DOHH2 (cell line): ENCODE data around the gene ROBO1.

Experiments used
- H3F3A ChIP-seq: fragments of 200-600 bp; sonication (generic), shearing (Covaris generic); 2 replicates; pipeline ENCODE4 v1.6.0; 2016; ENCODE audit warnings: antibody characterized with exemption, mild to moderate bottlenecking; ENCODE audit not compliant: control insufficient read depth, insufficient read depth
- H3K27ac ChIP-seq: fragments of 200-600 bp; sonication (generic); 2 replicates; pipeline ENCODE4 v1.5.1; 2014; ENCODE audit warnings: low read depth, mild to moderate bottlenecking, low read length, moderate library complexity
- H3K27me3 ChIP-seq: fragments of 200-600 bp; sonication (generic); 2 replicates; pipeline ENCODE4 v1.6.1; 2014; ENCODE audit warnings: mild to moderate bottlenecking, low read length, mixed read lengths; ENCODE audit not compliant: control insufficient read depth
- H3K36me3 ChIP-seq: fragments of 200-600 bp; sonication (generic); 2 replicates; pipeline ENCODE4 v1.6.1; 2014; ENCODE audit warnings: mild to moderate bottlenecking, low read length, moderate library complexity, mixed read lengths; ENCODE audit not compliant: control insufficient read depth
- H3K4me1 ChIP-seq: fragments of 200-600 bp; sonication (generic); 2 replicates; pipeline ENCODE4 v1.6.1; 2014; ENCODE audit warnings: mild to moderate bottlenecking, low read length, mixed read lengths; ENCODE audit not compliant: control insufficient read depth
- H3K4me2 ChIP-seq: fragments of 200-600 bp; sonication (generic); 2 replicates; pipeline ENCODE4 v1.6.0; 2014; ENCODE audit warnings: mild to moderate bottlenecking, low read length, moderate library complexity
- H3K4me3 ChIP-seq: fragments of 200-600 bp; sonication (generic); 2 replicates; pipeline ENCODE4 v1.5.1; 2014; ENCODE audit warnings: mild to moderate bottlenecking, low read length, mixed read lengths
- H3K79me2 ChIP-seq: fragments of 200-600 bp; sonication (generic); 2 replicates; pipeline ENCODE4 v1.6.1; 2014; ENCODE audit warnings: mild to moderate bottlenecking, low read length, mixed read lengths; ENCODE audit not compliant: control insufficient read depth
- H3K9me2 ChIP-seq: fragments of 200-600 bp; sonication (generic); replicated peaks from 2 replicates; pipeline ENCODE4 v1.6.1; 2014; ENCODE audit warnings: mild to moderate bottlenecking, low read length, mixed read lengths; ENCODE audit not compliant: control insufficient read depth
- H3K9me3 ChIP-seq: fragments of 200-600 bp; sonication (generic); 2 replicates; pipeline ENCODE4 v1.6.1; 2014; ENCODE audit warnings: antibody characterized with exemption, low read length, mixed read lengths; ENCODE audit not compliant: control insufficient read depth, insufficient read depth
- H4K20me1 ChIP-seq: fragments of 200-600 bp; sonication (generic); 2 replicates; pipeline ENCODE4 v1.6.0; 2014; ENCODE audit warnings: low read depth, mild to moderate bottlenecking, antibody characterized with exemption, low read length, moderate library complexity; ENCODE audit not compliant: control insufficient read depth, insufficient read depth
- EZH2phosphoT487 ChIP-seq: fragments of 200-600 bp; sonication (generic); IDR thresholded peaks from 2 replicates; pipeline ENCODE4 v1.6.1; 2017; ENCODE audit warnings: borderline replicate concordance, mild to moderate bottlenecking, antibody characterized with exemption, low read length, moderate library complexity, mixed read lengths
- TF ChIP-seq, protein P1 (sequence below): fragments of 200-600 bp; sonication (generic); IDR thresholded peaks from one replicate; pipeline ENCODE4 v1.5.1; 2014; ENCODE audit warnings: antibody characterized with exemption, mild to moderate bottlenecking, low read depth, low read length; ENCODE audit not compliant: poor library complexity, severe bottlenecking

ROBO1 gene

DNA sequence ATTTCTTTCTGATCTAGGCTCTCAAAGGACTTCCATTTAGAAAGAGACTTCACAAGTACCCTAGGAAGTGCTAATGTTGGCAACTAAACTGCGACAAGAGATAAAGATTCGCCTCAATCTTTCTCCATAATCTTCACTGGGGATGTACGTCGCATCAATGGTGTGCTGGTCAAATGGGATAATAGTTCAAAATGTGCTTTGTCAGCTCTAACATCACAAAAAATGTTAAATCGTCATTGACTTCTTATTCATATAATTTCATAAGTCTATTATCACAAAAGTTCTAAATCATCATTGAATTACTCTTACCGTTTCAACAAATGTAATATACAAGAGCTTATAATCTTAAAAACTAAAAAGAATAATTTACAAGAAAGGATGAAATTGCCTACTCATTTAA is 727.7 kb downstream of the ROBO1 start:
- no peaks in the 10 kb centered on the region for H4K20me1 ChIP-seq
- no peaks in the 10 kb centered on the region for H3K27me3 ChIP-seq
- no peaks in the 10 kb centered on the region for H3K4me1 ChIP-seq
- H3K4me2 ChIP-seq = no peak overlapping the region
- no peaks in the 10 kb centered on the region for H3F3A ChIP-seq
- no peaks in the 10 kb centered on the region for H3K9me2 ChIP-seq
- H3K9me3 ChIP-seq = no peaks in the 10 kb centered on the region
- H3K4me3 ChIP-seq = no peak overlapping the region
- H3K36me3 ChIP-seq = no peaks in the 10 kb centered on the region
- no peak overlapping the region for H3K27ac ChIP-seq
- no peaks in the 10 kb centered on the region for H3K79me2 ChIP-seq
- TF ChIP-seq, protein P1, sequence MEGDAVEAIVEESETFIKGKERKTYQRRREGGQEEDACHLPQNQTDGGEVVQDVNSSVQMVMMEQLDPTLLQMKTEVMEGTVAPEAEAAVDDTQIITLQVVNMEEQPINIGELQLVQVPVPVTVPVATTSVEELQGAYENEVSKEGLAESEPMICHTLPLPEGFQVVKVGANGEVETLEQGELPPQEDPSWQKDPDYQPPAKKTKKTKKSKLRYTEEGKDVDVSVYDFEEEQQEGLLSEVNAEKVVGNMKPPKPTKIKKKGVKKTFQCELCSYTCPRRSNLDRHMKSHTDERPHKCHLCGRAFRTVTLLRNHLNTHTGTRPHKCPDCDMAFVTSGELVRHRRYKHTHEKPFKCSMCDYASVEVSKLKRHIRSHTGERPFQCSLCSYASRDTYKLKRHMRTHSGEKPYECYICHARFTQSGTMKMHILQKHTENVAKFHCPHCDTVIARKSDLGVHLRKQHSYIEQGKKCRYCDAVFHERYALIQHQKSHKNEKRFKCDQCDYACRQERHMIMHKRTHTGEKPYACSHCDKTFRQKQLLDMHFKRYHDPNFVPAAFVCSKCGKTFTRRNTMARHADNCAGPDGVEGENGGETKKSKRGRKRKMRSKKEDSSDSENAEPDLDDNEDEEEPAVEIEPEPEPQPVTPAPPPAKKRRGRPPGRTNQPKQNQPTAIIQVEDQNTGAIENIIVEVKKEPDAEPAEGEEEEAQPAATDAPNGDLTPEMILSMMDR = no peak
- no peak for TF ChIP-seq EZH2phosphoT487

DNA sequence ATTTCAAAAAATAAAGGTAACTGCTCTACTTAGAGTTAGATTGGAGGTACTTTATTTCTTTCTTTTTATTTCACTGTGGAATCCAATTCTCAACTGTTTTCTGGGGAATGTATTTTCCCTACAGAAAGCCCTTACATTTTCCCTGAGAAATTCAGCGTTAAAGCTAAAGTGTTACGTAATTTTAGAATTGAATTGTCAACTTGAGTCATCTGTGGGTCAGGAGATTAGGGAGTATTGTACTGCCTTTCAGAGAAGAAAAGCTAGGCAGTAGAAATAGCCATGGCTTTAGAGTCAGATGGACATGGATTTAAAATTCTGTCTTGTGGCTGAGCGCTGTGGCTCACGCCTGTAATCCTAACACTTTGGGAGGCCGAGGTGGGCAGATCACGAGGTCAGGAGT is 728.6 kb downstream of the ROBO1 start:
- no peaks in the 10 kb centered on the region for H3K79me2 ChIP-seq
- H3K4me3 ChIP-seq = no peak overlapping the region
- no peaks in the 10 kb centered on the region for H3K4me1 ChIP-seq
- H3K27me3 ChIP-seq = no peaks in the 10 kb centered on the region
- H3K4me2 ChIP-seq = no peak overlapping the region
- no peaks in the 10 kb centered on the region for H3K9me2 ChIP-seq
- no peaks in the 10 kb centered on the region for H3F3A ChIP-seq
- H4K20me1 ChIP-seq = no peaks in the 10 kb centered on the region
- H3K36me3 ChIP-seq = no peaks in the 10 kb centered on the region
- no peaks in the 10 kb centered on the region for H3K9me3 ChIP-seq
- no peak overlapping the region for H3K27ac ChIP-seq
- no peak for TF ChIP-seq EZH2phosphoT487
- TF ChIP-seq, protein P1 = no peak

DNA sequence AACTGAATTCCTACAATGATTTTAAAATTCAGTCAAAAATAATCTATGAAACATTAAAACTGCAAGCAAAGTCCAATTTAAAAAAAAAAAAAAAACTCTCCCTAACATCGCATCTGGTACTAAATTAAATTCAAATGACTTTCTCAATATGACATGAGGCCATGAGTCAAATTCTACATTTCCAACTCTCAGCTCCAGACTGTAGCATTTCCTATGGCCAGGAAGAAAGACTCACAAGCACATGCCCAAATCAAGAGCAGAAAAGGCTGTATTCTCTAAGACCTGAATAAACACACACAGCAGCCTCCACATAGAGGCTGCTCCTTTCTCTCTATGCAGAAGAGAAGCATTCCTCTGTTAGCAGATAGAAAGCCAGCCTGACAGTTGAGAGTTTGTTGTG is 729.2 kb downstream of the ROBO1 start:
- Histone ChIP-seq H3F3A (no peaks in the 10 kb centered on the region), H3K27me3 (no peaks in the 10 kb centered on the region), H3K4me2 (no peak overlapping the region), H3K9me3 (no peaks in the 10 kb centered on the region), H3K9me2 (no peaks in the 10 kb centered on the region), H3K36me3 (no peaks in the 10 kb centered on the region), H3K79me2 (no peaks in the 10 kb centered on the region), H3K4me1 (no peaks in the 10 kb centered on the region), H3K4me3 (no peak overlapping the region), H4K20me1 (no peaks in the 10 kb centered on the region), H3K27ac (no peak overlapping the region)
- no peak for TF ChIP-seq EZH2phosphoT487
- TF ChIP-seq, protein P1 = no peak

DNA sequence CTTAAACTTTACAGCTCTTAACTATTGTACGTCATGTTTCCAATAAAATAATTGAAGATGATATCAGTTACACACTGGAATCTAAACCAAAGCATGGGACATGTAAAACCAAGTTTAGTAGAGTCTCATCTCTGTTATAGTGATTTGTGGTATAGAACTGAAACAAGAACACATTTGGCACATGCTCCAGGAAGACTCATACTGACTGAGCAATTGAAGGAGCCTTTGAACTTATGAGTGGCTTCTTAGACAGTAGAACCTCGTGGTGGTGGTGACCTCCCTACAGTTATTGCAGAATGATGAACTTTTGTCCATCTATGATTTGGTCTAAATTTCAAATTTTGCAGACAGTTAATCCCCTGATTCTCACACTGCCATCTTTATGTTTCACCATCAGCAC is 729.7 kb downstream of the ROBO1 start:
- no peaks in the 10 kb centered on the region for H3K4me1 ChIP-seq
- no peaks in the 10 kb centered on the region for H3K27me3 ChIP-seq
- TF ChIP-seq EZH2phosphoT487 = no peak
- TF ChIP-seq, protein P1 = no peak
- no peaks in the 10 kb centered on the region for H3K9me3 ChIP-seq
- H3K27ac ChIP-seq = no peak overlapping the region
- no peaks in the 10 kb centered on the region for H3K9me2 ChIP-seq
- H3F3A ChIP-seq = no peaks in the 10 kb centered on the region
- no peaks in the 10 kb centered on the region for H4K20me1 ChIP-seq
- no peak overlapping the region for H3K4me2 ChIP-seq
- H3K4me3 ChIP-seq = no peak overlapping the region
- no peaks in the 10 kb centered on the region for H3K36me3 ChIP-seq
- no peaks in the 10 kb centered on the region for H3K79me2 ChIP-seq
